NCI-H187 (cell line): ENCODE results near the gene HRAS.
A peak's percentile ranks its signal among the peaks of the same experiment; 100 is the strongest.
"Not testable (repeated sequence)": the region's sequence is repeated elsewhere in the genome, so short reads cannot be mapped to it uniquely, and the experiment has no call there.

Experiments
- DNase-seq, 2 experiments: peaks; one replicate each; lab custom pipeline; 2025; lab: John Stamatoyannopoulos, UW

HRAS gene

DNA sequence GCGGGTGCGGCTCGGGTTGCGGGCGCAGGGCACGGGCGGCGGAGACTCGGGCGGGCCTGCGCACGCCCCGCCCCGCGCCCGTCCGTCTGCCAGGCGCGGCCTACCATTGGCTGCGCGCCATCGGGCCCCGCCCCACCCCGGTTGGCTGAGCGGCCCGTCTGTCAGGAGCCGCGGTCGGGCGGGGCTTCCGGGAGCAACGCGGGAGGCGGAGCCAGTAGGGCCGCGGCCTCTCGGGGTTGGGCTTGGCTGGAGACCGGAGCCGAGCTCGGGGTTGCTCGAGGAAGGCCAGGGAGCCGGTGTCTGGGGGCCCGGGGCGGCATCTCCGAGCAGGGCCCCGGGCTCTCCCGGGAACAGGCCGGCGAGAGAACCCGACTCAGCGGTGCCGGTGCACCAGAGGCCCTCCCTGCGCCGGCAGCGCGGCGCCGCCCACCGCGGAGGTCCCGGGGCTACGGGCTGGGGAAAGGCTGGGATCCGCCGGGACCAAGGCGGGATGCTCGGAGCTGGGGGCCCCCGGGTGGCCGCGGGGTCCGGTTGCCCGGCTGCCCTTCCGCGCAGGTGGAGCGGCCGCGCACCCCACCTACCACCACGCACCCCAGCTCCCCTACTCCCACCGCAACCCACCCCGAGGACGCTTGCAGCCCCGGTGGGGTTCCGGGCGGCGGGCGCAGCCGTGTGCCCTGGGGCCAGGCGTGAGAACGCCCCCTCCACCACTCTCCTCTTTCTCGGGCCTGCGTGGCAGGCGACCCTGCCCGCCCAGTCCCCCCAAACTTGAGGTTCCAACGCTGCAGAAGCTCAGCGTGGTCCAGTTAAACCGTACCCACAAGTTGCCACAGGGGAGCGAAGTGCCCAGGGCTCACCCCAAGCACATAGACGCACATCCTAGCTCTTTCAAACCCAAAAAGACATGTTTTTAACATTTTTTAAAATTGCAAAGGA lies at the start of gene HRAS:
Gene HRAS, minus strand, starts transcription at position 58 of the 936 bp plus-strand sequence.
- DNase-seq: peak; percentile 90 to 98

- no peak for DNase-seq
Measured at GRCh38 chr11:584287-584686, 48.9 kb upstream of the HRAS start.

DNA sequence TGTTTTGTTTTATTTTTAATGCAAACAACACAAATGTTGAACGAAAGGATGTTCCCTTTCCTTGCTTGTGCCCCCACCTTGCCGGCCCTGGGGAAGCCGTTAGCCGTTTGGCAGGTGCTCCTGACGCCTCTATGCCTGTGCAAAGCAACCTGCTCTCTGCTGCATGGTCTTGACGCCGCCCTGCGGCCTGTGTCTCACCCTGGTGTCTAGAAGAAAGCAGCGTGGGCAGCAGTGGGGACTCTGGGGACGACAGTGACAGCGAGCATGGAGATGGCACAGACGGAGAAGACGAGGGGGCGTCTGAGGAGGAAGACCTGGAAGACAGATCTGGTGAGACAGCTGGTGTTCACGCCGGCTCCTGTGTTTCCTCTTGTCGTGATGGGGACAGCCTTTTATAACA lies 46.4 kb upstream of the HRAS start:
- no peak for DNase-seq

- no peak for DNase-seq
Measured at GRCh38 chr11:581342-581741, 46.0 kb upstream of the HRAS start.

DNA sequence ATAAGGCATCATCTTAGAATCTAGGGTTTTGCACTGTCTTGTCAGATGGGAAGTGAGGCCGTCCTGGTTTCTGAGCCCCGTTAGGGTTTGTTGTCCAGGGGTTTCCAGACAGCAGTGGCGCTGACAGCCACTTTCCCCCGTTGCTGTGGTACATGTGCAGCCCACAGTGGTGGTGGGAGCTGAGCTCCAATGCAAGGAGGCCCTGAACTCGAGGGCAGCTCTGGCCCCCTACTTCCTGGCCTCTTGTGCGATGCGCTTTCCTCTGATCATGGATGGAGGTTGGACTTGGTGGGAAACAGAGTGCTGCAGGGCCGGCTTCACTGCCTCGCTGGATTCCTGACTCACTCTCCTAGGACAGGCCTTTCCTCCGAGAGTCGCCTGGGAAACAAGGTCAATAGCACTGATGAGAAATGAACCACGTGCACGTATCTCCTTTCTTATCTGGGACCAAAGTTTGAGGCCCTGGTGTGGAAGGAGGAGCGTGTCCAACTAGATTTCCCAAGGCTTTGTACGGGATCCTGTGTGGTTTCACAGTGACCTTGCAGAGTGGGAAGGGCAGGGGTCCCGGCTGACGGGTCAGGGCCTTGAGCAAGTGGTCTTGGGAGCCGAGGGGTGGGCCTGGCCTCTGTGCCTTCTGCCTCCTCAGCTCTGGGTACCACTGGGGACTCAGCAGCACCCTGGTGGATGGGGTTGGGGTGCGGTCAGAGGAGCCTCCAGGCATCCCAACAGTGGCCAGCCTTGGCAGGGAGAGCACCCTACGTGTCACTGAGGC lies 44.6 kb upstream of the HRAS start:
- DNase-seq: no peak

DNA sequence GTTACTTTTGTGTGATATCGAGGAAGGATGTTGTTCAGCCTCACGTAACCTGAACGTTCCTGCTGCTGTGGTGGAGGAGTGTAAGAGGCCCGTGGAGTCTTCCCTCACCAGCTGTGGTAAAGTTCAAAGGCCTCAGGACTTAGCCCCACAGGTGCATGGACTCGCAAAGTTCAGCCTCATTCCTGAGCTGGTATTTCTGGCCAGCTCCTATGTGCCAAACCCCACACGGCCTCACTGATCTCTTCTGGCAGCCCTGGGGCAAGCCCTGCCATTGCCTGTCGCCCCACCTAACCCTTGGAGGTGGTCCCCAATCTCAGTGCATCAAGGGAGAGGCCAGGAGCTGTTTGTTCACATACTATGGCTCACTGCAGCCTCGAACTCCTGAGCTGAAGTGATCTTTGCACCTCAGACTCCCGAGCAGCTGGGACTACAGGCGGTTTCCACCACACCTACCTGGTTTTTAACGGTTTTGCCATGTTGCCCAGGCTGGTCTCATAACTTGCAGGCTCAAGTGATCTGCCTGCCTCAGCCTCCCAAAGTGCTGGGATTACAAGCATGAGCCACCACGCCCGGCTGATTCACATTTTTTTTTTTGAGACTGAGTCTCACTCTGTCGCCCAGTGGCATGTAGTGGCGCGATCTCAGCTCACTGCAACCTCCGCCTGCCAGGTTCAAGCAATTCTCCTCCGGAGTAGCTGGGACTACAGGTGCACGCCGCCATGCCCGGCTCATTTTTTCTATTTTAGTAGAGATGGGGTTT lies 43.1 kb upstream of the HRAS start:
- DNase-seq: no peak

GRCh38 chr11:577611-577894 lies 42.2 kb upstream of the HRAS start:
- DNase-seq: no peak

- no peak for DNase-seq
Measured at GRCh38 chr11:576811-577610, 41.6 kb upstream of the HRAS start.

GRCh38 chr11:575996-576768 lies 40.8 kb upstream of the HRAS start, which contains the start of gene PHRF1:
Gene PHRF1 (plus strand): TSS chr11:576470. CDS start chr11:581513, 5,043 bp downstream.
- peak; percentile 89 to 94 for DNase-seq

GRCh38 chr11:575313-575995 lies 40.1 kb upstream of the HRAS start:
- peak; percentile 36 to 87 for DNase-seq

DNA sequence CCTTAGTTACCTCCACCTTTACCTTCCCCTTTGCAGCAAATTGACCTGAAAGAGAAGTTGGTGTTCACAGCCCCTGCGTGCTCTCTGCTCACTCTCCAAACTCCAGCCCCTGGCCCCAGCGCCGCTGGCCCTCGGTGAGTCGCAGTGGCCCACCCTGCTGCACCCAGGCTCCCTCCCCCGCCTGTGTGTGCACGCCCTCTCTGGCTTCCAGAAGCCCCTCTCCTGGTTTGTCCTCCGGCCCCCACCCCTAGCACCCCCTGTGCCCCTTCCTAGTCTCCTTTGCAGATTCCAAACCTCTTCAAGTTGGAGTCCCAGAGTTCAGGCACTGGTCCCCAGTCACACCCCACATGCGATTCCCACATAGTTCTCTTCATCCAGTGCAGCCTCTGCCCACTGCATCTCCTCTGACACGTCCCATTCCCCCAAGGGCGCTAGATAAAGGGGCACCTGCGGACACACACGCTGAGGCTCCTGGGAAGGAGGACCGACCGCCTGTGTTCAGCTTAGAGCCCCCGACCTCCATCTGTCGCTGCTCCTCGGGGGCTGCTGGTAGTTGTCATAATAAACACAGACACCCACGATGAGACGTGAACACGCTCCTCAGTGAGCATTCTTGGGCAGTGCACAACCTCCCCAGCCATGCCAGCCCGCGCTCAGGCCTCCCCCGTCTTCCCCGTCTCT lies 39.4 kb upstream of the HRAS start:
- no peak for DNase-seq

GRCh38 chr11:574031-574570 lies 38.7 kb upstream of the HRAS start:
- DNase-seq: not testable (repeated sequence)

DNA sequence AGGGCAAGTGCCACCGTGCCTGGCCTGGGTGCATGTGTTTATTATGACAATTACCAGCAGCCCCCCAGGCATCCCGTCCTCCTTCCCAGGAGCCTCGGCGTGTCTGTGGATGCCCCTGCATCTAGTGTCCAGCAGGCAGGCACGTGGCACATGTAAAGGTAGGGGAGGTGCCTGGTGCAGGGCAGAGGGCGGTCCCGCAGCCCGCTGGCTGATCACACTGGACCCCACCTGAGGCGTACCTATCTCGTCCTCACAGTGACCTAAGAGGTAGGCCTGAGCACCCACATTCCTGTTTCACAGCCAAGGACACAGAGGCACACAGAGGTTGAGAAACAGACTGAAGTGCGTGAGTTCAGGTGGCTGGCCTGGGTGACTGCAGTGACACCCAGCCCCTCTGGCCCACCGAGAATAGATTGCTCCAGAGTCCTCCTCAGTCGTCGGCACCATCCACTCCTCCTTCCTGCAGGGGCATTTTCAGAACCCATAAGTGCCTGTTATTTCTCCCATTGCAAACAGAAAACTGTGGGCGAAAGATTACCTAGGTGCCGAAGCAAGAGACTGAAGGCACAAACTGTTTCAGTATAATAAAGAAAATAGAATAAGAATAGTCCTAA lies 37.9 kb upstream of the HRAS start:
- DNase-seq: no peak

- no peak for DNase-seq
Measured at GRCh38 chr11:571802-572185, 36.4 kb upstream of the HRAS start.

DNA sequence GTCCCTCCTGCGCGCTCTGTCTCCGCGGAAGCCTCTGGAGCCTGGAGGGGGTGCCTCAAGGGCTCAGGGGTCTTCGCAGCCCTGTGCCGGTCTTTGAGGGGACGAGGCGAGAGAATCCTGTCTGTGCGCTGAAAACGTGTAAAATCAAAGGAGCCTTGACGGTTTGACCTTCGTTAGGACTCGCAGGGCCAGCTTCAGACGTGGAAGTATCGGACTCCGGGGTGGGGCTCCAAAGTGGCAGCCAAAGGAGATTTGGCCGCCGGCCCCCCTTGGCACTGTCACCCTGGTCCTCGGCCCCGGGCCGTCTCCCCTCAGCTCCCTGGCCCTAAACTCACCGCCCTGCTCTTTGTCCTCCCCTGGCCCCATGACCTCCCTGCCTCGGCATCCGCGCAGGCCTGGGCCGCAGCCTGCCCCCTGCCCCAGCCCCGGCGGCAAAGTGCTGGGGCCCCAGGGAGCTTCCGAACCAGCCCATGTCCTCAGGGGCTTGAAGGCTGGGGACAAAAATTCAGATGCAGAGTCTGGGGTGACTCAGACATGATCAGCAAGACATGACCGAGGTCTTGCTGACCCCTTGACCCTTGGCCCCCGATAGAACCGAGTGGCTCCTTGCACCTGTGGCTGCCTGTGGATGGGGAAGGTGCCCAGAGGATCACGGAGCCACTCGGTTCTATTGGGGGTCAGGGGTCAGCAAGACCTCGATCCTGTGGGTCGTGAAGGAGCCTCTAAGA lies 33.9 kb upstream of the HRAS start:
- DNase-seq: no peak

DNA sequence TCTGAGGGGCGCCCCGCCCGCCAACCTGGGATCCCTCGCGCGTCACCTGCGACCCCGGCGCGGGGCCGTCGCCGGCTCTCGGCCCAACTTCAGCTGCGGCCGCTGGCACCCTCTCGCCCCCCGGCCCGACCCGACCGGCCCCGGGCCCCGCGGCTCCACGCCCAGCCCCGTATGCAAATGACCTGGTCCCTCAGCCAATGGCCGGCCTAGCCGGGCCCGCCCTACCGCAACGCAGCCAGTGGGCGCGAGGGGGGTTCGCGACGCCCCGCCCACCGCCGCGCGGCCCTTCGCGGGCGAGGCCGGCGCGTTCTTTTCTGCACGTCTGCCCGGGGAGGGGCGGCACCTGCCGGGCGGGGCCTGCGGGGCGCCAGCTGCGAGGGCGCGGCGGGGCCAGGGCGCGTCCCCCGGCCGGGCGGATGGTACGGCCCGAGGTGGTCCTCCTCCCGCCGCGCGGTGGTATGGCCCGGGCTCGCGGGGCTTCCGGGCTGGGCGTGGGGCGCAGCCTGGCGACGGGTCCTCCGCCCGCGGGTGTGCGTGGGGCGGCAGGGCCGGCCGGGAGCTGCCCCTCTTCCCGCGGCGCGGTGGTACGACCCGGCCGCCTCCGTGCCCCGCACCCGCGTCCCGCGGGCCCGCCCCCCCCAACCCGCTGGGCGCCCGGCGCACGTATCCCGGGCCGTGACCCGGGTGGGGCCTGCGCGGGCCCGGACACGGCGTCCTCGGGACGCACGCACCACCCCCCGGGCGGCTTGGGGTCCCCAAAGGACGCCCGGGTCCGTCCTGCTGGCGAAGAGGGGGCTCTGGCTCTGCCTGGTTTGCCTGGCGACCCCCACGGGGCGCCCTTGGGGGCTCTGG lies 33.2 kb upstream of the HRAS start:
- peak; percentile 82 to 98 for DNase-seq

DNA sequence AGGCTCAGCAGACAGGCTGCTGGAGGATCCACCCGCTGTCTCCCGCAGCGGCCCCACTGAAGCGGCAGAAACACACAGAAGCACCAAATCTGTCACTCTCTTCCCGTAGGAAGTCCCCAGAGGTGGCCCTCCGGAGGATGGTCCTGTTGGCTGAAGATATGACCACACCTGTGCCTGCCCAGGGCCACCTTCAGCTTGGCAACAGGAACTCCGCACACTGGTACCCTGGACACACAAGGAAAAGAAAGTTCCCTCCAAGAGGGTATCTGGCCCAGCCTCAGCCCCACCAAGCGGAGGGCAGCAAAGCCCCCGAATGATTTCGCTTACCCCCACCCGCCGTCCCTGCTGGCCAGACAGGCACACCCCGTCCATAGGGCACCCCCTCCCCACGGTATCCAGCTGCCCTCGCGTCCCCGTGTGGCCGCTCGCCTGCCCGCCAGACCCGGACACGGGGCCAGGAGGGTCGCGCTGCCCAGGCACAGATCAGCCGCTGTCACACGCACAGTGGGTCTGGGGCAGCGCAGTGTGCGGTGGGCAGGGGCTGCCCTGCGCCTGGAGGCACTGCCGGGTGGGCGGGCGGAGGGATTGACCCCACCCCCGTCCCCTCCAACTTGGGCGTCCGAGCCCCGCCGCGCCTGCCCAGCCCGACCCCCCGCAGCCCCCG lies 32.4 kb upstream of the HRAS start:
- DNase-seq: no peak
